ENCODE measurements around the gene TMIE. TPM values are rescaled to one million over a fixed set of nuclear protein-coding genes. Genes with fewer than 3 reads are reported as not detected.

The TMIE gene, protein sequence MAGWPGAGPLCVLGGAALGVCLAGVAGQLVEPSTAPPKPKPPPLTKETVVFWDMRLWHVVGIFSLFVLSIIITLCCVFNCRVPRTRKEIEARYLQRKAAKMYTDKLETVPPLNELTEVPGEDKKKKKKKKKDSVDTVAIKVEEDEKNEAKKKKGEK
- total RNA-seq = 1 to 10 TPM in 1 of 4 donors, under 1 TPM in 2, not detected in 1; 0.33 to 1.2 (median 0.69) TPM

DNA sequence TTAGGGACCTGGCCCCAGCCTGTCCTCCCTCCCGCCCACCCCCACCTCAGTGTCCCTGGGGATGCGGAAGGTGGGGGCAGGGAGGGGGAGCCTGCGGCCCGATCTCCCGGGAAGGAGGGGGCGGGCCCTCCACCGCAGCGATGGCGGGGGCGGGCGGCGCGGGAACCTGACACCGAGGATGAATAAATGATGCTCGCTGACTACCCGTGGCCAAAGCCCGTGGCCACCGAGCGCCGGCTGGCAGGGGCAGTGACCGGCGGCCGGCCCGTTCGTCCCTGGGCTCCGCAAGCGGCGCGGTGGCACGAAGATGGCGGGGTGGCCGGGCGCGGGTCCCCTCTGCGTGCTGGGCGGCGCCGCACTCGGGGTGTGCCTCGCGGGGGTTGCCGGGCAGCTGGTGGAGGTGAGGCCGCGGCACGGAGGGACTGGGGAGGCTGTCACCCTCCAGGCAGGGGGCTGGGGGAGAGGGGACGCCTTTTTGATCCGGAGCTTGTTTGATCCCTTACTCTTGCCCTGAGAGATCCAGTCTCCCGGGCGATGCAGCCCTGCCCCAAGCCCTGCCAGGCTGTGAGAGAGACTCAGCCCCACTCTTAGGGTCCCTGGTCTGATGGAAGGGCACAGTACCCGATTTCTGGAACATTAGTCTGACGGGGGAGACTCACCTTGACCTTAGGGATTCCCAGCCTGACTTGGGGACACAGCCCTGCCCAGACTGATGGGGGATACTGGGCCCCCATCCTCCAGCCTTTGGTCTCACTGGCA lies at the start of gene TMIE:
Gene TMIE (plus strand): TSS at position 212 of the 759 bp plus-strand sequence. CDS start 96 bp downstream, at position 308.
- H3K27me3 ChIP-seq = peaks cover 0 to 7% (median 0%) of the 10 kb centered on the region in 4 donors
- no peaks in the 10 kb centered on the region for H3K9me3 ChIP-seq
- intact Hi-C loops (cut with DNase I) = no loop called here
- H3K27ac ChIP-seq (replicated peaks in 1 of 4) = peak within 1 kb of the TSS in 3 of 4 donors; percentile 23 to 58 (median 46)
- TF ChIP-seq, protein P1, sequence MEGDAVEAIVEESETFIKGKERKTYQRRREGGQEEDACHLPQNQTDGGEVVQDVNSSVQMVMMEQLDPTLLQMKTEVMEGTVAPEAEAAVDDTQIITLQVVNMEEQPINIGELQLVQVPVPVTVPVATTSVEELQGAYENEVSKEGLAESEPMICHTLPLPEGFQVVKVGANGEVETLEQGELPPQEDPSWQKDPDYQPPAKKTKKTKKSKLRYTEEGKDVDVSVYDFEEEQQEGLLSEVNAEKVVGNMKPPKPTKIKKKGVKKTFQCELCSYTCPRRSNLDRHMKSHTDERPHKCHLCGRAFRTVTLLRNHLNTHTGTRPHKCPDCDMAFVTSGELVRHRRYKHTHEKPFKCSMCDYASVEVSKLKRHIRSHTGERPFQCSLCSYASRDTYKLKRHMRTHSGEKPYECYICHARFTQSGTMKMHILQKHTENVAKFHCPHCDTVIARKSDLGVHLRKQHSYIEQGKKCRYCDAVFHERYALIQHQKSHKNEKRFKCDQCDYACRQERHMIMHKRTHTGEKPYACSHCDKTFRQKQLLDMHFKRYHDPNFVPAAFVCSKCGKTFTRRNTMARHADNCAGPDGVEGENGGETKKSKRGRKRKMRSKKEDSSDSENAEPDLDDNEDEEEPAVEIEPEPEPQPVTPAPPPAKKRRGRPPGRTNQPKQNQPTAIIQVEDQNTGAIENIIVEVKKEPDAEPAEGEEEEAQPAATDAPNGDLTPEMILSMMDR (IDR thresholded peaks at IDR 0.05) = no peak
- no peak for TF ChIP-seq POLR2AphosphoS5 (IDR thresholded peaks at IDR 0.05)
- no peak for TF ChIP-seq EP300 (IDR thresholded peaks at IDR 0.05)
- TF ChIP-seq POLR2A (IDR thresholded peaks at IDR 0.05; ENCODE audit: low read depth) = no peak
- H3K36me3 ChIP-seq = no peaks in the 10 kb centered on the region
- no peak for DNase-seq (ENCODE audit: extremely low spot score)
- 0% methylated on average over 5 of the region's 51 CpGs for WGBS
- H3K4me3 ChIP-seq = peak within 1 kb of the TSS; percentile 53 to 57 (median 56)
- peaks cover 40 to 50% (median 45%) of the 10 kb centered on the region in 4 donors for H3K4me1 ChIP-seq

DNA sequence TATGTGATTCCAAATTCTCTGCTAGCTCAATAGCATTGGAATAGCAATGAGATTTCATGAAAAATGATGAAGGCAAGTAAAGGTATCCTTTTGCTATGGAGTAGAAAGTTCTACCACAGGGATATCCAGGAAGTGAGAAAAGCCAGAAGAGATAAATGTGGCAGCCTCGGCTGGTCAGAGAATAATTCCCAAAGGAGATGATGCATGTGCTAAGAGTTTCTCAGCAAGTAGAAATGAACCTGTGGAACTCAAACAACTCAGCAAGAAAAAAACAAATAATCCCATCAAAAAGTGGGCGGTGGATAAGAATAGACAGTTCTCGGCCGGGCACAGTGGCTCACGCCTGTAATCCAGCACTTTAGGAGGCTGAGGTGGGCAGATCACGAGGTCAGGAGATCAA lies 45.9 kb upstream of the TMIE start:
- Histone ChIP-seq H3K27ac (replicated peaks in 1 of 4) (no peak overlapping the region), H3K4me3 (no peak overlapping the region), H3K36me3 (no peaks in the 10 kb centered on the region), H3K27me3 (peaks cover 0 to 6% (median 0%) of the 10 kb centered on the region in 4 donors), H3K9me3 (peaks cover 0 to 11% (median 4%) of the 10 kb centered on the region in 4 donors), H3K4me1 (peaks cover 0 to 1% (median 0%) of the 10 kb centered on the region in 4 donors)
- intact Hi-C loops (cut with DNase I) = no loop called here
- TF ChIP-seq POLR2AphosphoS5 (IDR thresholded peaks at IDR 0.05) = no peak
- TF ChIP-seq POLR2A (IDR thresholded peaks at IDR 0.05; ENCODE audit: low read depth) = no peak
- TF ChIP-seq, protein P1 (IDR thresholded peaks at IDR 0.05) = no peak
- no peak for TF ChIP-seq EP300 (IDR thresholded peaks at IDR 0.05)
- WGBS = 81% methylated on average over 6 of the region's 6 CpGs
- DNase-seq (ENCODE audit: extremely low spot score) = peak; percentile 45

DNA sequence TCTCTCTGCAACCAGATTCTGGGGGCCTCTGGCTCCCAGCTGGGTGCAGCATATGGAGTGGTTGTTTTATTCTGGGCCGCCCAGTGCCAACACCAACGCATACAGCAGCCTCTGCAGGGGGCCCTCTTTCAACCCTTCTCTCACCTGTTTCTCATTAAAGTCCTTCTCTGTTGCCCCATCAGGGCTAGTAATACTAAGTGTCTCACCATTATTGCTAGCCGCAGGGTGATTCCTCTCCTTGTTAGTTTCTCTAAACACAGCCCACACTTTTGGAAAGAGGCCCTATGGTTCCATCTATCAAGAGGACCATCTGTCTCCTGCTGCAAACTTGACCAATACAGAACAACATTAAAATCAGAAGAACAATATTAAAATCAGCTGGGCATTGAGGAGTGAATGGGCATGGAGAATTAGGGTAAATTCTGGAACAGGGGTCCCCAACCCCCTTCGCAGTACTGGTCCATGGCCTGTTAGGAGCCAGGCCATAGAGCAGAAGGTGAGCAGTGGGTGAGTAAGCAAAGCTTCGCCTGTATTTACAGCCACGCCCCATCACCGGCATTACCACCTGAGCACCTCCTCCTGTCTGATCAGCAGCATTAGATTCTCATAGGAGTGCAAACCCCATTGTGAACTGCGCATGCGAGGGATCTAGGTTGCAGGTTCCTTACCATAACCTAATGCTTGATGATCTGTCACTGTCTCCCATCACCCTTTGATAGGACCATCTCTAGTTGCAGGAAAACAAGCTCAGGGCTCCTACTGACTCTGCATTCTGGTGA lies 44.2 kb upstream of the TMIE start:
- WGBS = 84% methylated on average over 9 of the region's 9 CpGs
- H3K36me3 ChIP-seq = no peaks in the 10 kb centered on the region
- intact Hi-C loops (cut with DNase I) = no loop called here
- TF ChIP-seq, protein P1 (IDR thresholded peaks at IDR 0.05) = no peak
- TF ChIP-seq EP300 (IDR thresholded peaks at IDR 0.05) (no peak), POLR2A (IDR thresholded peaks at IDR 0.05; ENCODE audit: low read depth) (no peak), POLR2AphosphoS5 (IDR thresholded peaks at IDR 0.05) (no peak)
- peak; percentile 81 for DNase-seq (ENCODE audit: extremely low spot score)
- no peak overlapping the region for H3K4me3 ChIP-seq
- peaks cover 0 to 5% (median 2%) of the 10 kb centered on the region in 4 donors for H3K9me3 ChIP-seq
- H3K27ac ChIP-seq (replicated peaks in 1 of 4) = no peak overlapping the region
- peaks cover 0 to 9% (median 4%) of the 10 kb centered on the region in 4 donors for H3K4me1 ChIP-seq
- H3K27me3 ChIP-seq = peaks cover 0 to 6% (median 0%) of the 10 kb centered on the region in 4 donors

DNA sequence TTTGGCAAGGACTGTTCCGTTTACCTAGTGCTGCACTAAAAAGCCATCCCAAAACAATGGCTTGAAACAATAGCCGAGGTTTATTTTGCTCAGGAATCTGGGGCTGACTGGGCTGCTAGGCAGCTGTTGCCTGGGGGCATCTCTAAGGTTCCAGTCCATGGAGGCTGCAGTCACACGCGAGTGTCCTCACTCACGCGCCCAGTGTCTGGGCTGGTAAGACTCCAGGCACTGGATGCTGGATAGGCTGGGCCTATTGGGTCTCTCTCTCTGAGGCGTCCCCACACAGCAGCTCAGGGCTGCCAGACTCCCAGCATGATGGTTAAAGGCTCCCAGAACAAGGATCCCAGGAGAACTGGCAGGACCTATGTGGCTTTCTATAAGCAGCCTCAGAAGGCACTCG lies 41.9 kb upstream of the TMIE start:
- no peaks in the 10 kb centered on the region for H3K36me3 ChIP-seq
- TF ChIP-seq EP300 (IDR thresholded peaks at IDR 0.05) (no peak), POLR2A (IDR thresholded peaks at IDR 0.05; ENCODE audit: low read depth) (no peak), POLR2AphosphoS5 (IDR thresholded peaks at IDR 0.05) (no peak)
- TF ChIP-seq, protein P1 (IDR thresholded peaks at IDR 0.05) = no peak
- no peak overlapping the region for H3K4me3 ChIP-seq
- DNase-seq (ENCODE audit: extremely low spot score) = peak; percentile 84
- no peak overlapping the region for H3K27ac ChIP-seq (replicated peaks in 1 of 4)
- intact Hi-C loops (cut with DNase I) = no loop called here
- H3K27me3 ChIP-seq = no peaks in the 10 kb centered on the region
- WGBS = 92% methylated on average over 4 of the region's 8 CpGs
- peaks cover 14 to 25% (median 18%) of the 10 kb centered on the region in 4 donors for H3K4me1 ChIP-seq
- H3K9me3 ChIP-seq = no peaks in the 10 kb centered on the region
